ENCODE measurements around the gene LAMA3. TPM values are rescaled to one million over a fixed set of nuclear protein-coding genes. Genes with fewer than 3 reads are reported as not detected.

Gene LAMA3
- total and polyA plus RNA-seq, 2 experiments from 2014 or later: 3.9 to 4.9 TPM

GRCh38 chr18:23977103-23977502 lies 287.9 kb downstream of the LAMA3 start:
- H3F3A ChIP-seq (replicated peaks; ENCODE audit: low read depth): peaks cover 7% of the 10 kb centered on the region; the same call in 1 of the 2 replicates
- Mint-ChIP-seq H3K36me3 (ENCODE audit: low read depth) (no peaks in the 10 kb centered on the region), H3K27me3 (ENCODE audit: insufficient read depth, low read depth, poor library complexity) (no peaks in the 10 kb centered on the region), H3K27ac (no peak overlapping the region), H3K4me3 (no peak overlapping the region), H3K4me1 (peaks cover 7% of the 10 kb centered on the region), H3K9me3 (no peaks in the 10 kb centered on the region; the same call in 2 of the 3 replicates)
- H4K20me1 ChIP-seq (replicated peaks; ENCODE audit: insufficient read depth): no peaks in the 10 kb centered on the region
- 0 out of 2 replicates have a peak, but pooled peaks cover 2% of the 10 kb centered on the region for H3K9me2 ChIP-seq (ENCODE audit: insufficient read depth)
- no peak overlapping the region for H3K27ac ChIP-seq (ENCODE audit: low read depth)
- no peak for TF ChIP-seq CREB1 (CRISPR knock-in tag; IDR thresholded peaks at IDR 0.05; ENCODE audit: low read depth)
- TF ChIP-seq, protein P1, sequence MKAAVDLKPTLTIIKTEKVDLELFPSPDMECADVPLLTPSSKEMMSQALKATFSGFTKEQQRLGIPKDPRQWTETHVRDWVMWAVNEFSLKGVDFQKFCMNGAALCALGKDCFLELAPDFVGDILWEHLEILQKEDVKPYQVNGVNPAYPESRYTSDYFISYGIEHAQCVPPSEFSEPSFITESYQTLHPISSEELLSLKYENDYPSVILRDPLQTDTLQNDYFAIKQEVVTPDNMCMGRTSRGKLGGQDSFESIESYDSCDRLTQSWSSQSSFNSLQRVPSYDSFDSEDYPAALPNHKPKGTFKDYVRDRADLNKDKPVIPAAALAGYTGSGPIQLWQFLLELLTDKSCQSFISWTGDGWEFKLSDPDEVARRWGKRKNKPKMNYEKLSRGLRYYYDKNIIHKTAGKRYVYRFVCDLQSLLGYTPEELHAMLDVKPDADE (IDR thresholded peaks at IDR 0.05): no peak
- TF ChIP-seq STAT1 (IDR thresholded peaks at IDR 0.05; ENCODE audit: unreplicated experiment): no peak
- TF ChIP-seq ZNF462 (CRISPR knock-in tag; IDR thresholded peaks at IDR 0.05): no peak
- no peak for TF ChIP-seq ZNF331 (CRISPR knock-in tag; IDR thresholded peaks at IDR 0.05; ENCODE audit: low read depth)
- no peak for TF ChIP-seq POLR2AphosphoS5 (IDR thresholded peaks at IDR 0.05; ENCODE audit: low read depth)
- no peak for TF ChIP-seq ZNF114 (CRISPR knock-in tag; IDR thresholded peaks at IDR 0.05)
- TF ChIP-seq EZH2 (IDR thresholded peaks at IDR 0.05; ENCODE audit: low read depth, unreplicated experiment): no peak
- no peak for TF ChIP-seq REST (IDR thresholded peaks at IDR 0.05; ENCODE audit: unreplicated experiment)
- no peak for TF ChIP-seq JUNB (IDR thresholded peaks at IDR 0.05; ENCODE audit: unreplicated experiment)
- no peak for TF ChIP-seq NANOG (IDR thresholded peaks at IDR 0.05; ENCODE audit: borderline replicate concordance)
- no peak for TF ChIP-seq EZH2phosphoT487 (IDR thresholded peaks at IDR 0.05; ENCODE audit: unreplicated experiment)
- TF ChIP-seq, protein P2, sequence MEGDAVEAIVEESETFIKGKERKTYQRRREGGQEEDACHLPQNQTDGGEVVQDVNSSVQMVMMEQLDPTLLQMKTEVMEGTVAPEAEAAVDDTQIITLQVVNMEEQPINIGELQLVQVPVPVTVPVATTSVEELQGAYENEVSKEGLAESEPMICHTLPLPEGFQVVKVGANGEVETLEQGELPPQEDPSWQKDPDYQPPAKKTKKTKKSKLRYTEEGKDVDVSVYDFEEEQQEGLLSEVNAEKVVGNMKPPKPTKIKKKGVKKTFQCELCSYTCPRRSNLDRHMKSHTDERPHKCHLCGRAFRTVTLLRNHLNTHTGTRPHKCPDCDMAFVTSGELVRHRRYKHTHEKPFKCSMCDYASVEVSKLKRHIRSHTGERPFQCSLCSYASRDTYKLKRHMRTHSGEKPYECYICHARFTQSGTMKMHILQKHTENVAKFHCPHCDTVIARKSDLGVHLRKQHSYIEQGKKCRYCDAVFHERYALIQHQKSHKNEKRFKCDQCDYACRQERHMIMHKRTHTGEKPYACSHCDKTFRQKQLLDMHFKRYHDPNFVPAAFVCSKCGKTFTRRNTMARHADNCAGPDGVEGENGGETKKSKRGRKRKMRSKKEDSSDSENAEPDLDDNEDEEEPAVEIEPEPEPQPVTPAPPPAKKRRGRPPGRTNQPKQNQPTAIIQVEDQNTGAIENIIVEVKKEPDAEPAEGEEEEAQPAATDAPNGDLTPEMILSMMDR (conservative IDR thresholded peaks at IDR 0.05; ENCODE audit: low read depth in 2 of 2): no peak
- no peaks in the 10 kb centered on the region for H3K36me3 ChIP-seq (ENCODE audit: insufficient read depth)
- no peak overlapping the region for H3K4me2 ChIP-seq
- no peak for ATAC-seq
- no peak for DNase-seq (ENCODE audit: low spot score)
- no peaks in the 10 kb centered on the region for H3K79me2 ChIP-seq (replicated peaks; ENCODE audit: insufficient read depth)
- H2AFZ ChIP-seq: peak overlapping the region; percentile 18; the same call in 1 of the 2 replicates
- no peaks in the 10 kb centered on the region for H3K27me3 ChIP-seq (ENCODE audit: insufficient read depth)
- peaks cover 11% of the 10 kb centered on the region for H3K4me1 ChIP-seq (ENCODE audit: insufficient read depth)
- no peak overlapping the region for H3K4me3 ChIP-seq
